ENCODE data around the gene POMT1. TPM values are rescaled to one million over a fixed set of nuclear protein-coding genes. Genes with fewer than 3 reads are reported as not detected.
"Not testable (repeated sequence)": the region's sequence is repeated elsewhere in the genome, so short reads cannot be mapped to it uniquely, and the experiment has no call there.

Gene POMT1
- total and polyA plus RNA-seq, 2 of the 8 experiments (the other 6 are each of a cell fraction or from before 2014, with no cell fraction given), result 22.3 to 33.2 TPM

GRCh38 chr9:131515559-131516031 lies 12.9 kb downstream of the POMT1 start:
- H4K5ac ChIP-seq (ENCODE audit: insufficient read length, low read depth, low read length); H3K18ac ChIP-seq (ENCODE audit: extremely low read depth, low read length); H2AFZ ChIP-seq (ENCODE audit: low read length); H3K9ac ChIP-seq (replicated peaks in 1 of 4; ENCODE audit: extremely low read depth in 1 of 4, low read depth in 3 of 4, low read length in 3 of 4); H3K14ac ChIP-seq (ENCODE audit: insufficient read length); H3K4me1 ChIP-seq (replicated peaks in 1 of 4; ENCODE audit: control insufficient read depth in 3 of 4, insufficient read depth in 4 of 4, low read length in 3 of 4); FAIRE-seq; H2BK120ac ChIP-seq (replicated peaks; ENCODE audit: low read depth, low read length); H3K27ac ChIP-seq (ENCODE audit: low read depth, low read length); H3K79me2 ChIP-seq (ENCODE audit: control insufficient read depth in 1 of 2, insufficient read depth in 2 of 2, low read length in 2 of 2); H4K91ac ChIP-seq (replicated peaks; ENCODE audit: insufficient read length, low read length); H3K9me3 ChIP-seq (ENCODE audit: insufficient read depth in 2 of 2, low read depth in 1 of 2, low read length in 1 of 2); H3K4ac ChIP-seq (replicated peaks; ENCODE audit: insufficient read length, low read depth, low read length); H3K56ac ChIP-seq (replicated peaks; ENCODE audit: insufficient read length, low read depth, low read length); CTCF ChIA-PET (ENCODE audit: partially characterized antibody); H2BK12ac ChIP-seq (ENCODE audit: low read depth, low read length); H3K4me2 ChIP-seq (ENCODE audit: insufficient read depth in 1 of 2, low read depth in 2 of 2, low read length in 2 of 2); H4K8ac ChIP-seq (ENCODE audit: extremely low read depth, insufficient read depth, low read length); H2BK15ac ChIP-seq (ENCODE audit: low read length); H4K20me1 ChIP-seq (replicated peaks in 1 of 2; ENCODE audit: control insufficient read depth in 1 of 2, insufficient read depth in 2 of 2, low read length in 2 of 2); H2AK5ac ChIP-seq (ENCODE audit: low read depth, low read length); H2BK20ac ChIP-seq (ENCODE audit: low read length); H3K79me1 ChIP-seq (ENCODE audit: low read depth, low read length); DNase-seq (ENCODE audit: low read depth in 1 of 2, low spot score in 2 of 2); H3K4me3 ChIP-seq (ENCODE audit: extremely low read depth in 1 of 4, insufficient read depth in 2 of 4, low read depth in 3 of 4, low read length in 4 of 4); H2BK5ac ChIP-seq (ENCODE audit: low read depth, low read length); H3K27me3 ChIP-seq (replicated peaks in 1 of 4; ENCODE audit: control insufficient read depth in 3 of 4, extremely low read depth in 1 of 4, insufficient read depth in 3 of 4, low read length in 3 of 4); H3K23ac ChIP-seq (ENCODE audit: insufficient read length); H3K23me2 ChIP-seq (ENCODE audit: low read depth, low read length): not testable (repeated sequence)
- peak; percentile 57 for TF ChIP-seq EGR1 (IDR thresholded peaks at IDR 0.05; ENCODE audit: borderline replicate concordance, low read depth, low read length)
- 93% methylated on average over 10 of the region's 12 CpGs; no CpG with 5 or more reads in 1 of the 2 experiments for WGBS, 2 experiments (ENCODE audit: extremely low coverage in 1 of 2, insufficient coverage in 1 of 2, insufficient read length in 1 of 2, insufficient replicate concordance in 2 of 2, low coverage in 1 of 2, low lambda C conversion rate in 2 of 2, missing lambda C conversion rate in 1 of 2)
- peaks cover 21 to 70% (median 49%) of the 10 kb centered on the region in 4 experiments for H3K36me3 ChIP-seq (ENCODE audit: control insufficient read depth in 2 of 4, insufficient read depth in 4 of 4, low read length in 3 of 4)
- POLR2A ChIA-PET (ENCODE audit: partially characterized antibody), result interaction anchor here (2.7 to 3.8 kb wide), 2 partner anchors 7 to 11 kb away, joined by 12 to 24 read pairs; no protein-coding TSS in a partner anchor
